ENCODE data around the gene QRSL1. TPM values are rescaled to one million over a fixed set of nuclear protein-coding genes. Genes with fewer than 3 reads are reported as not detected.
"Not testable (repeated sequence)": the region's sequence is repeated elsewhere in the genome, so short reads cannot be mapped to it uniquely, and the experiment has no call there.

The QRSL1 gene
- total RNA-seq, 2 experiments from 2014 or later: 15.8 to 17.9 TPM

DNA sequence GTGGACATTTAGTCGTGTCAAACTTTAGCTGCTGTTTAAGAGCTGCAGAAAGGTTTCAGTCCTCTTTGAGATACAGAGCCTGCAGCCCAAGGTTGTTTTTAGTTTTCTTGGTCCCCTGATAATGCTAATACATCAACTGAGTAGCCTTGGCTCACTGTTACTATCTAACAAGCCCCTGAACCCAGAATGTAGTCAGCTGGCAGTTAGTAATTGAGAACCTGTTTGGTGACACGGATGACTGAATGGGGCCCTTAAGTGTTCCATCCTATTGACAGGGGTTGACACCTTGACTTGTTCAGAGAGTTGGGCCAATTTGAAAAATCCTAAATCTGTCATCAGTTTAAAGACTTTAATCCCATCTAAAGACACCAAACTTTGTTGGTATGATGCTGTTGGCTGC lies 2.9 kb upstream of the QRSL1 start:
- no peak overlapping the region for H3K4me3 Mint-ChIP-seq
- H3K36me3 Mint-ChIP-seq (ENCODE audit: low read depth): peaks cover 10% of the 10 kb centered on the region
- intact Hi-C loops (cut with DNase I, micrococcal nuclease): loop anchor here (5.0 kb wide), 3 partner anchors 104 to 1224 kb away; partner anchors contain the start of gene PREP (in 1 of the 2)
- no peak overlapping the region for H3K27ac Mint-ChIP-seq
- POLR2A ChIA-PET: no interaction called here
- no peak for DNase-seq
- CTCF ChIA-PET: interaction anchor here (2.4 kb wide), 1 partner anchor 17 kb away, joined by 7 read pairs; no protein-coding TSS in a partner anchor
- peaks cover 20% of the 10 kb centered on the region for H3K4me1 Mint-ChIP-seq
- ATAC-seq: no peak
- H3K27me3 Mint-ChIP-seq: no peaks in the 10 kb centered on the region
- H3K9me3 Mint-ChIP-seq (ENCODE audit: low read depth): no peaks in the 10 kb centered on the region

DNA sequence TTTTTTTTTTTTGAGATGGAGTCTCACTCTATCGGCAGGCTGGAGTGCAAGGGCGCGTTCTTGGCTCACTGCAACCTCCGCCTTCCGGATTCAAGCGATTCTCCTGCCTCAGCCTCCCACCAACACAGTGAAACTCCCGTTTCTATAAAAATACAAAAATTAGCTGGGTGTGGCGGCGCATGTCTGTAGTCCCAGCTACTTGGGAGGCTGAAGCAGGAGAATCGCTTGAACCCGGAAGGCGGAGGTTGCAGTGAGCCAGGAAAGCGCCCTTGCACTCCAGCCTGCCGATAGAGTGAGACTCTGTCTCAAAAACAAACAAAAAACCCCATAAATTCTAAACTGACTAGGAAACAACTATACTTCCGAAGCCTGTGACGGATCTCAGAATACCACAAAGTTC lies 1.6 kb upstream of the QRSL1 start:
- H3K4me1 Mint-ChIP-seq: peaks cover 27% of the 10 kb centered on the region
- ATAC-seq; POLR2A ChIA-PET; DNase-seq; H3K27me3 Mint-ChIP-seq; H3K9me3 Mint-ChIP-seq (ENCODE audit: low read depth); H3K27ac Mint-ChIP-seq; H3K36me3 Mint-ChIP-seq (ENCODE audit: low read depth): not testable (repeated sequence)
- peak overlapping the region; percentile 97 for H3K4me3 Mint-ChIP-seq
- CTCF ChIA-PET: interaction anchor here (1.0 to 2.4 kb wide), 3 partner anchors 18 to 61 kb away, joined by 3 to 7 read pairs (median 3); no protein-coding TSS in a partner anchor
- intact Hi-C loops (cut with DNase I, micrococcal nuclease): loop anchor here (2.0 to 5.0 kb wide), 4 partner anchors 105 to 1225 kb away; partner anchors contain the start of genes PDSS2 (in 1 of the 2) and PREP (in 1 of the 2)

DNA sequence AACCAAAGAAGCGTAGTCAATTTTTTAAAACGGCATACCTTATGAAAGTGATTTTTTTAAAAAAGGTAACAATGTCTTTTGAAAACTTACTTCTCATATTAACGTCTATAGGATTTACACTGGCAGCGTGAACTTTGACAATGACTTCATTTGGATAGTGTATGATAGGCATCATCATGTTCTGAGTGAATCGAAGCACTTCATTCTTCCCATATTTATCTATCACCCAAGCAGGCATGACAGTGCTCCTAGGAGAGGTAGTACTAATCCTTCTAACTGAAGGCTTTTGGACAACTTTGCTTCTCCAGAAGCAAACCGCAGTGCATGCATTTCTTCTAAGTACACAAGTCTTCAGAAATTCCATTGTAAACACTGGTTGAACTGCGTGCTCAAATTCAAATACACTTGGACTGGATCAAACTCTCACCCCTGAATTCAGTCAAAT lies 698 bp upstream of the QRSL1 start:
- H3K27ac Mint-ChIP-seq: peak overlapping the region; percentile 98

DNA sequence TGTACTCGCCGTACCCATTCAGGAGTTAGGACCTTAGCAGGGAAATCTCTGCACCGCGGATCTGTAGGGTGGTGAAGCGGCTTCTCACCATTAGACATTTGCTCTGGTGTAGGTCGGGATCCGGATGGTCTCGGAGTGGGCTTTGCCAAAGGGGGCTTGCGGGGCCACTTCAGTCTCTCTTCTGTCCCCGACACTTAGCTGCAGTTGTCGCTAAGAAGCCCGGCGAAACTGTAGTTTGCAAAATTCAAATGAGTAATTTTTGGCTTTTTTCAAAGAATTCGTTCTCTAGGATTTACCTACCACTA lies 433 bp downstream of the QRSL1 start:
- no peaks in the 10 kb centered on the region for H3K27me3 Mint-ChIP-seq
- ATAC-seq (no peak), DNase-seq (no peak)
- H3K4me3 Mint-ChIP-seq: peak overlapping the region; percentile 97
- intact Hi-C loops (cut with DNase I, micrococcal nuclease): loop anchor here (1.0 to 5.0 kb wide), 8 partner anchors 17 to 1228 kb away; partner anchors contain the start of genes ATG5 (in 1 of the 2), MTRES1 (in 1 of the 2), PDSS2 (in 1 of the 2) and PREP (in 1 of the 2)
- peak overlapping the region; percentile 98 for H3K27ac Mint-ChIP-seq
- H3K4me1 Mint-ChIP-seq: peaks cover 28% of the 10 kb centered on the region
- ChIA-PET POLR2A (no interaction called here), CTCF (interaction anchor here (0.6 kb wide), 1 partner anchor 67 kb away, joined by 3 read pairs; no protein-coding TSS in a partner anchor)
- H3K36me3 Mint-ChIP-seq (ENCODE audit: low read depth): peaks cover 5% of the 10 kb centered on the region
- no peaks in the 10 kb centered on the region for H3K9me3 Mint-ChIP-seq (ENCODE audit: low read depth)

More for the DNA sequence above, 698 bp upstream of the QRSL1 start:
- ATAC-seq: peak; percentile 35
- Mint-ChIP-seq H3K36me3 (ENCODE audit: low read depth) (peaks cover 3% of the 10 kb centered on the region), H3K4me1 (peaks cover 28% of the 10 kb centered on the region), H3K27me3 (no peaks in the 10 kb centered on the region), H3K4me3 (peak overlapping the region; percentile 97), H3K9me3 (ENCODE audit: low read depth) (no peaks in the 10 kb centered on the region)
- intact Hi-C loops (cut with DNase I, micrococcal nuclease): loop anchor here (1.0 to 5.0 kb wide), 8 partner anchors 15 to 1226 kb away; partner anchors contain the start of genes ATG5 (in 1 of the 2), MTRES1 (in 1 of the 2), PDSS2 (in 1 of the 2) and PREP (in 1 of the 2)
- ChIA-PET CTCF (interaction anchor here (0.6 to 1.0 kb wide), 6 partner anchors 17 to 1199 kb away, joined by 3 read pairs; no protein-coding TSS in a partner anchor), POLR2A (interaction anchor here (0.7 kb wide), 2 partner anchors 399 to 831 kb away, joined by 3 to 4 read pairs; partner anchors contain the start of gene PDSS2)
- no peak for DNase-seq

DNA sequence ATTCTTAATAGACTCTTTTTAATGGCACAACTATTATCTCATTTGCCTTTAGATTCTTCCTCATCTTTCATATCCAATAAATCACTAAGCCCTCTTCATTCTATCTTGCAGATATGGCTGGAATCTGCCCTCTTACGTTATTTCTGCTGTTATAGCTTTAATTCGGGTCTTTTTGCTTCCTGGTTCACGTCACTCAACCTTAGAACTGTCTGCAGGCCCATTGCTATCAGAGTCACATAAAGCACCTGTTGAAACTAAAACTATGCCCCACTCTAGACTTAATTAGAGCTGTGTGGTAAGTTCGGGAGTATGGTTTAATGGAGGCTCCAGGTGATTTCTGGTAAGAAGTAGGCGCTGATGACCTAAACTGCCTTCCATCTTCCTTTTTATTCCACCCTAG lies 988 bp downstream of the QRSL1 start:
- ChIA-PET POLR2A (no interaction called here), CTCF (interaction anchor here (0.6 kb wide), 1 partner anchor 67 kb away, joined by 3 read pairs; no protein-coding TSS in a partner anchor)

DNA sequence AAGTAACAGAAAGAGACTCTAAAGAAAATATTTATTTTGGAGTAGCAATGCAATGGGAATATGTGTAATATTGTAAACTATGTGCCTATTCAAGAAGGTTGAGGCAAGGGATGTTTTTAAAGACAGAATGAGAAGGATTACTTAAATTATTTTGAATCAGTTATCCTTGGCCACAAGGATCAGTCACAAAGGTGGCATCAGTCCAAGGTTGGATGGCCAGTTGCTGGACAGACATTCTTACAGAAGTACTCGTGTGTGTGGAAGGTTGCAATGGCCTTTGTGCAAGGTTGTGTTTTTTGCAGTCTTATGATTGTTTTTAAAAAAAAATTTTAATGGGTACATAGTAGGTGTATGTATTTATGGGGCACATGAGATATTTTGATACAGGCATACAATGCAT lies 2.0 kb downstream of the QRSL1 start:
- DNase-seq: no peak
- CTCF ChIA-PET: interaction anchor here (2.6 kb wide), 1 partner anchor 25 kb away, joined by 7 read pairs; no protein-coding TSS in a partner anchor
- POLR2A ChIA-PET: no interaction called here
- intact Hi-C loops (cut with DNase I, micrococcal nuclease): no loop called here
- Mint-ChIP-seq H3K4me3 (no peak overlapping the region), H3K27ac (no peak overlapping the region), H3K27me3 (no peaks in the 10 kb centered on the region), H3K9me3 (ENCODE audit: low read depth) (no peaks in the 10 kb centered on the region), H3K36me3 (ENCODE audit: low read depth) (peaks cover 5% of the 10 kb centered on the region), H3K4me1 (peaks cover 28% of the 10 kb centered on the region)
- no peak for ATAC-seq

More for the DNA sequence above, 988 bp downstream of the QRSL1 start:
- no peaks in the 10 kb centered on the region for H3K9me3 Mint-ChIP-seq (ENCODE audit: low read depth)
- no peaks in the 10 kb centered on the region for H3K27me3 Mint-ChIP-seq
- peaks cover 5% of the 10 kb centered on the region for H3K36me3 Mint-ChIP-seq (ENCODE audit: low read depth)
- ATAC-seq (no peak), DNase-seq (no peak)
- peak overlapping the region; percentile 97 for H3K4me3 Mint-ChIP-seq
- peaks cover 28% of the 10 kb centered on the region for H3K4me1 Mint-ChIP-seq
- intact Hi-C loops (cut with DNase I, micrococcal nuclease): no loop called here
- peak overlapping the region; percentile 98 for H3K27ac Mint-ChIP-seq

DNA sequence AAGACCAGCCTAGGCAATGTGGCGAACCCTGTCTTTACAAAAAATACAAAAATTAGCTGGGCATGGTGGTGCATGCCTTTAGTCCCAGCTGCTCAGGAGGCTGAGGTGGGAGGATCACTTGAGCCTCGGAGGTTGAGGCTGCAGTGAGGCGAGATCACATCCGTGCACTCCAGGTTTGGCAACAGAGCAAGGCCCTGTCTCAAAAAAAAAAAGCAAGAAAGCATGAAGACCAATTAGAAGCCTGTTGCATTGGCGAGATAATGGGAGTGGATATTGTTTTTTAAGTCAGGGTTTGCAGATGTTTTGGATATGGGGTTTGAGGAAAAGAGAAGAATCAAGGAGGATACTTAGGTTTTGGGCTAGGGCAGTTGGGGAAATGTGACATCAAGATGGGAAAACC lies 5.2 kb downstream of the QRSL1 start:
- ChIA-PET POLR2A (no interaction called here), CTCF (no interaction called here)
- Mint-ChIP-seq H3K27me3 (no peaks in the 10 kb centered on the region), H3K36me3 (ENCODE audit: low read depth) (peaks cover 10% of the 10 kb centered on the region), H3K27ac (no peak overlapping the region), H3K4me1 (peaks cover 32% of the 10 kb centered on the region), H3K9me3 (ENCODE audit: low read depth) (no peaks in the 10 kb centered on the region), H3K4me3 (no peak overlapping the region)
- DNase-seq: no peak
- no peak for ATAC-seq
- intact Hi-C loops (cut with DNase I, micrococcal nuclease): no loop called here

DNA sequence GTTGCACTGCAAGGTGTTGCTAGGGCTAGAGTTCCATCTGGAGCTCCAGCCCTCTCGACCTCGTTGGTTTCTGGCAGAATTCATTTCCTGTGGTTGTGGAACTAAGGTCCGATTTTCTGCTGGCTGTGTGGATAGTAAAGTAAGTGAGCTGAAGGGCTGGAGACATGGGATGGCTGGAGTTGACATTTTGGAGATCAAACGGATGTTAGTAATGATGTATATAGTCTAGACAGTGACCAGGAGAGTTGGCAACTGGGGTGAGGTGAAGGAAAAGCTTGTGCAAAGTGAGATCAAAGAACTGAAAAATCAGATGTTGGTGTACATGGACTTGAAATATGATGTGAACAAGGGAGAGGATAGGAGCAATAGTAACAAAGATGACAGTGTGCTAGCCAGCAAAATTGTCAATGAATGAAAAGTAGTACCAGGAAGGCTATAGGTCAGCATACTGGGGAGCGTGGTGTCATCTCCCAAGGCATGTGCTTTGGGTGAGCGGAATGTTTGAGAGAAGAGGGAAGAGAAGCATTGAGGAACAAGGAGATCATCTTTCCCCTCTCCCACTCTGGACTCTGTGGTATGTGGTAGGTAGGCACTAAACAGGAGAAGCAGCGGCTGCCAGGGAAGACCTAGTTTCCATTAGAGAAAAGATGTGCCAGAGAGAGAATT lies 7.8 kb downstream of the QRSL1 start:
- intact Hi-C loops (cut with DNase I, micrococcal nuclease): no loop called here
- ATAC-seq (no peak), DNase-seq (no peak)
- no peaks in the 10 kb centered on the region for H3K27me3 Mint-ChIP-seq
- ChIA-PET CTCF (interaction anchor here (0.7 to 1.5 kb wide), 4 partner anchors 23 to 1002 kb away, joined by 3 to 4 read pairs (median 4); no protein-coding TSS in a partner anchor), POLR2A (no interaction called here)
- H3K27ac Mint-ChIP-seq: no peak overlapping the region
- peaks cover 13% of the 10 kb centered on the region for H3K36me3 Mint-ChIP-seq (ENCODE audit: low read depth)
- peaks cover 21% of the 10 kb centered on the region for H3K4me1 Mint-ChIP-seq
- no peak overlapping the region for H3K4me3 Mint-ChIP-seq
- no peaks in the 10 kb centered on the region for H3K9me3 Mint-ChIP-seq (ENCODE audit: low read depth)

DNA sequence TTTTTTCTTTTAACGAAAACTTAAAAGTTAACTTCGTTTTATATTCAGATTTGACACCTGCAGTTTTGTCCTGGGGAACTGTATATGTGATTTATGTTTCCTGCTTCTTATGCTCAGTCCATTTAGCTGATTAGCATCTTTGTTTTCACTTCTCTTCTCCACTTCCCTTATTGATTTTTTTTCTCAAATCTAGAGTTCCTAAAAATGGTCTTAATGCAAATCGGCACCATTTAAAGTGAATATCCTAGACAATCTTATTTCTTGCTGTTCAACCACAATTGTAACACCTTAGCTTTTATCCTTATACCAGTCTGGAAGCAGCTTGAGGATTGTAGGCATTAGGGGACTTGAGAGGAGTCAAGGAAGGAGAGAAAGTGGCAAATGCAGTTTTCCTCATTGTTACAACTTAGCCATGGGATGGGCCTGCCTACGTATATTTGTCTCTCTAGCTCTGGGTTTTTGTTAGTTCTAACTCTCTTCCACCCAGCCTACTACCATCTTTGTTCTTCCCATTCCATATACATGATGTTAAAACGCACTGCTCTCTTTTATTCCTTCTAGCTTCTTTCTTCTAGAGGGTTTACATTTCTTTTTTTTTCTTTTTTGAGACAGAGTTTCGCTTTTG lies 8.5 kb downstream of the QRSL1 start:
- ChIA-PET CTCF (no interaction called here), POLR2A (no interaction called here)
- Mint-ChIP-seq H3K9me3 (ENCODE audit: low read depth) (no peaks in the 10 kb centered on the region), H3K27me3 (no peaks in the 10 kb centered on the region), H3K36me3 (ENCODE audit: low read depth) (peaks cover 16% of the 10 kb centered on the region), H3K4me3 (no peak overlapping the region), H3K4me1 (peaks cover 18% of the 10 kb centered on the region), H3K27ac (no peak overlapping the region)
- ATAC-seq (no peak), DNase-seq (no peak)
- intact Hi-C loops (cut with DNase I, micrococcal nuclease): no loop called here

DNA sequence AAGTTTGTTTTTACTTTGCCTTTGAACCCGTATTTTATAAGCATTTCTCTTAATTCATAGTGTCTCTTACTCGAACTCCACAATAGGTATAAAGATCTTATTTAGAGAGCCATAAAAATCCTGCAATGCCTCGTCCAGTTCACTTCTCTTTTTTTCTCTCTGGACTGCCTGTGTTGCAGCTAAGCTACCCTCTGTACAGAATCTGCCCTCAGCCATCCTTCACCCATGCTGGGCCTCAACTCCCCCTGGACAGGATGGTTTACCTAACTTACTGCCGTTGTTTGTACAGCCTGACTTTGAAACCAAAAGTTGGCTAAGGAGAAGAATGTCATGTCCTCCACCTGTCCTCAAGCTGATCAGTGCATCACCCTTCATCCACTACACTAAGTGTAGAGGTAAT lies 10.4 kb downstream of the QRSL1 start:
- DNase-seq: no peak
- Mint-ChIP-seq H3K27ac (no peak overlapping the region), H3K4me3 (no peak overlapping the region), H3K36me3 (ENCODE audit: low read depth) (peaks cover 24% of the 10 kb centered on the region), H3K9me3 (ENCODE audit: low read depth) (no peaks in the 10 kb centered on the region), H3K27me3 (no peaks in the 10 kb centered on the region), H3K4me1 (peaks cover 17% of the 10 kb centered on the region)
- no peak for ATAC-seq
- ChIA-PET POLR2A (no interaction called here), CTCF (interaction anchor here (0.7 to 1.0 kb wide), 2 partner anchors 22 to 573 kb away, joined by 3 to 4 read pairs; no protein-coding TSS in a partner anchor)
- intact Hi-C loops (cut with DNase I, micrococcal nuclease): no loop called here

DNA sequence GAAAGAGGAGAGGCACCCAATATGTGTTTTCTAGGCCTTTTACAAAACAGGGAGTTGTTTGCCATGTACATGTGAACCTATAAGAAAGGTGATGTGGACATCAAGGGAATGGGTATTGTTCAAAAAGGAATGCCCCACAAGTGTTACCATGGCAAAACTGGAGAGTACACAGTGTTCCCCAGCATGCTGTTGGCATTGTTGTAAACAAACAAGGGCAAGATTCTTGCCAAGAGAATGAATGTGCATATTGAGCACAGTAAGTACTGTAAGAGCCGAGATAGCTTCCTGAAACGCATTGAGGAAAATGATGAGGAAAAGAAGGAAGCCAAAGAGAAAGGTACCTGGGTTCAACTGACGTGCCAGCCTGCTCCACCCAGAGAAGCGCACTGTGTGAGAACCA lies 13.1 kb downstream of the QRSL1 start:
- peaks cover 36% of the 10 kb centered on the region for H3K36me3 Mint-ChIP-seq (ENCODE audit: low read depth)
- intact Hi-C loops (cut with DNase I, micrococcal nuclease): no loop called here
- peaks cover 10% of the 10 kb centered on the region for H3K4me1 Mint-ChIP-seq
- no peak overlapping the region for H3K4me3 Mint-ChIP-seq
- ATAC-seq (no peak), DNase-seq (no peak)
- ChIA-PET POLR2A (no interaction called here), CTCF (no interaction called here)
- H3K9me3 Mint-ChIP-seq (ENCODE audit: low read depth): no peaks in the 10 kb centered on the region
- H3K27me3 Mint-ChIP-seq: no peaks in the 10 kb centered on the region
- H3K27ac Mint-ChIP-seq: no peak overlapping the region
